HTR-8/SVneo (cell line): ENCODE measurements around the gene LRRC8E.

ENCODE experiments used
- DNase-seq: peaks from one replicate; pipeline ENCODE4 v3.0.0; 2011; ENCODE audit warnings: low spot score, mixed read lengths; ENCODE audit not compliant: insufficient read length
- FAIRE-seq: peaks from 2 replicates; lab custom pipeline; 2011; peaks lifted over from hg19 to GRCh38; lab: Jason Lieb, UNC

Gene LRRC8E

GRCh38 chr19:7904074-7905020, 16.0 kb downstream of the LRRC8E start:
- peak; percentile 55 for FAIRE-seq
- no peak for DNase-seq

GRCh38 chr19:7905268-7905667, 17.0 kb downstream of the LRRC8E start:
- FAIRE-seq: no peak

GRCh38 chr19:7905859-7906258, 17.5 kb downstream of the LRRC8E start:
- FAIRE-seq: no peak
- DNase-seq: no peak

More at GRCh38 chr19:7905268-7905667, 17.0 kb downstream of the LRRC8E start:
- no peak for DNase-seq

GRCh38 chr19:7907122-7907521, 18.8 kb downstream of the LRRC8E start:
- DNase-seq (no peak), FAIRE-seq (no peak)

- FAIRE-seq: no peak
- no peak for DNase-seq
These were observed 19.2 kb downstream of the LRRC8E start for GRCh38 chr19:7907544-7907943.

- FAIRE-seq: no peak
- DNase-seq: no peak
These were observed 19.9 kb downstream of the LRRC8E start for GRCh38 chr19:7908078-7908699.

- no peak for DNase-seq
- no peak for FAIRE-seq
These were observed 20.6 kb downstream of the LRRC8E start for GRCh38 chr19:7908742-7909461.

- FAIRE-seq: no peak
- DNase-seq: no peak
These were observed 21.3 kb downstream of the LRRC8E start for GRCh38 chr19:7909471-7910067.

GRCh38 chr19:7910321-7911161, 22.2 kb downstream of the LRRC8E start:
- DNase-seq (no peak), FAIRE-seq (no peak)

GRCh38 chr19:7911508-7912143, 23.3 kb downstream of the LRRC8E start:
- FAIRE-seq: no peak
- DNase-seq: no peak

- no peak for FAIRE-seq
These were observed 23.9 kb downstream of the LRRC8E start for GRCh38 chr19:7912144-7912696.

GRCh38 chr19:7912697-7913564, 24.6 kb downstream of the LRRC8E start:
- FAIRE-seq (no peak), DNase-seq (no peak)

More at GRCh38 chr19:7912144-7912696, 23.9 kb downstream of the LRRC8E start:
- DNase-seq: no peak

- FAIRE-seq (no peak), DNase-seq (no peak)
These were observed 25.3 kb downstream of the LRRC8E start for GRCh38 chr19:7913652-7914051.

GRCh38 chr19:7914099-7914498, 25.8 kb downstream of the LRRC8E start:
- FAIRE-seq (no peak), DNase-seq (no peak)

GRCh38 chr19:7914598-7915045, 26.3 kb downstream of the LRRC8E start, which contains the start of gene TGFBR3L:
Gene TGFBR3L (plus strand): TSS chr19:7914830.
- no peak for DNase-seq
- no peak for FAIRE-seq

GRCh38 chr19:7915250-7916102, 27.2 kb downstream of the LRRC8E start:
- FAIRE-seq: no peak
- no peak for DNase-seq
